Endodermal cell (in vitro differentiated cells): Measurements from ENCODE around the gene NEGR1. TPM values are rescaled to one million over a fixed set of nuclear protein-coding genes. Genes with fewer than 3 reads are reported as not detected.

ENCODE experiments used
- DNase-seq: peaks from one replicate; pipeline ENCODE4 v3.0.0-alpha.2; 2017
- H3K27ac ChIP-seq: 2 replicates; pipeline ENCODE4 v1.5.1; 2013; ENCODE audit warnings: mild to moderate bottlenecking, low read depth, low read length, moderate library complexity
- H3K27me3 ChIP-seq: 2 replicates; pipeline ENCODE4 v1.6.1; 2013; ENCODE audit warnings: mild to moderate bottlenecking, low read length, moderate library complexity; ENCODE audit not compliant: insufficient read depth, control insufficient read depth, poor library complexity, severe bottlenecking
- H3K36me3 ChIP-seq: 2 replicates; pipeline ENCODE4 v1.7.0; 2013; ENCODE audit warnings: mild to moderate bottlenecking, low read length, moderate library complexity; ENCODE audit not compliant: control insufficient read depth, insufficient read depth
- H3K4me1 ChIP-seq: one replicate; pipeline ENCODE4 v1.7.0; 2013; ENCODE audit warnings: low read length; ENCODE audit not compliant: control insufficient read depth, insufficient read depth
- H3K4me3 ChIP-seq: 2 replicates; pipeline ENCODE4 v1.5.1; 2013; ENCODE audit warnings: mild to moderate bottlenecking, low read length, moderate library complexity
- H3K9ac ChIP-seq: 2 replicates; pipeline ENCODE4 v1.6.1; 2013; ENCODE audit warnings: mild to moderate bottlenecking, low read length, moderate library complexity; ENCODE audit not compliant: poor library complexity, severe bottlenecking; ENCODE audit errors: extremely low read depth
- H3K9me3 ChIP-seq: 2 replicates; pipeline ENCODE4 v1.6.1; 2013; ENCODE audit warnings: mild to moderate bottlenecking, low read length, moderate library complexity; ENCODE audit not compliant: control insufficient read depth
- H3K27ac Mint-ChIP-seq: 2 replicates; pipeline ENCODE4 v1.8.0; 2020; ENCODE audit warnings: mixed read lengths
- H3K27me3 Mint-ChIP-seq: 2 replicates; pipeline ENCODE4 v1.8.0; 2021; ENCODE audit warnings: mild to moderate bottlenecking, mixed read lengths; ENCODE audit not compliant: insufficient read depth
- H3K36me3 Mint-ChIP-seq: 2 replicates; pipeline ENCODE4 v1.8.0; 2020; ENCODE audit warnings: low read depth, mixed read lengths
- H3K4me1 Mint-ChIP-seq: 2 replicates; pipeline ENCODE4 v1.8.0; 2020; ENCODE audit warnings: mixed read lengths
- H3K4me3 Mint-ChIP-seq: 2 replicates; pipeline ENCODE4 v1.8.0; 2020; ENCODE audit warnings: mild to moderate bottlenecking, moderate library complexity, mixed read lengths
- H3K9me3 Mint-ChIP-seq: 2 replicates; pipeline ENCODE4 v1.8.0; 2020; ENCODE audit warnings: mild to moderate bottlenecking, mixed read lengths
- WGBS, 2 experiments: methylation state at CpG; one replicate each; pipeline versions ENCODE4 v1.1.5 to v1.1.7; 2013; ENCODE audit warnings: missing lambda C conversion rate in 2 of 2, mixed read lengths in 1 of 2; ENCODE audit not compliant: insufficient coverage in 1 of 2, insufficient read length in 1 of 2; 5-methylcytosine and 5-hydroxymethylcytosine counted together
- total RNA-seq, 2 donors: library from RNA; stranded (reverse); fragmentation: NEBNext Ultra II Directional in 1 of 2; extraction: Animal tissue kit (Norgen Biotek cat#: 25700) in 1 of 2; gene quantifications; 2 replicates in 1 of 2; 3 replicates in 1 of 2; pipeline ENCODE4 v1.2.1, GENCODE V29; 2021
- TF ChIP-seq, protein P1 (sequence below): fragments of 200-600 bp; sonication (generic); conservative IDR thresholded peaks from 2 replicates; pipeline ENCODE4 v1.5.0; 2021; ENCODE audit warnings: antibody characterized with exemption, mild to moderate bottlenecking

Gene NEGR1
- total RNA-seq, 2 donors from 2014 or later: 1.5 to 2.1 TPM

DNA sequence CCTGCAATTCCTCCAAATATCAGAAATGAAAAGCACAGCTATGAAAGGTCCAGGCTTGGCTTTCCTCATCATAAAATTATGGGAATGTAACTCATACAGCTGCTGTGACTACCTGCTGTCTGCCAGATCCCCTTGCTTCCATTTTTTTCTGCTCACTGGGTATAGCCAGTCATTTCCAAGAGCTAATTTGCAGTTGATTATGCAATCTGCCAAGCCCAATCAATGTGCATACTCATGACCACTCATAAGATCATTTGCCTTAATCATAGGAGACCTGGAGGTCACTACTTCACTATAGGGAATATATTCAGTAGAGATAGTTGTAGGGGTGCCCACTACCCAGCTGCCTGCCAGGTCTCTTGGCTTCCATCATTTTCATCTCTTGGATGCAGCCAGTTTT lies 783.8 kb downstream of the NEGR1 start:
- no peaks in the 10 kb centered on the region for H3K36me3 ChIP-seq
- no peak overlapping the region for H3K27ac ChIP-seq
- H3K9me3 Mint-ChIP-seq: no peaks in the 10 kb centered on the region
- no peak overlapping the region for H3K4me3 ChIP-seq
- H3K27me3 Mint-ChIP-seq: no peaks in the 10 kb centered on the region
- H3K27me3 ChIP-seq: no peaks in the 10 kb centered on the region
- no peaks in the 10 kb centered on the region for H3K36me3 Mint-ChIP-seq
- H3K4me3 Mint-ChIP-seq: no peak overlapping the region
- DNase-seq: no peak
- no peak overlapping the region for H3K27ac Mint-ChIP-seq
- H3K9ac ChIP-seq: no peak overlapping the region
- TF ChIP-seq, protein P1, sequence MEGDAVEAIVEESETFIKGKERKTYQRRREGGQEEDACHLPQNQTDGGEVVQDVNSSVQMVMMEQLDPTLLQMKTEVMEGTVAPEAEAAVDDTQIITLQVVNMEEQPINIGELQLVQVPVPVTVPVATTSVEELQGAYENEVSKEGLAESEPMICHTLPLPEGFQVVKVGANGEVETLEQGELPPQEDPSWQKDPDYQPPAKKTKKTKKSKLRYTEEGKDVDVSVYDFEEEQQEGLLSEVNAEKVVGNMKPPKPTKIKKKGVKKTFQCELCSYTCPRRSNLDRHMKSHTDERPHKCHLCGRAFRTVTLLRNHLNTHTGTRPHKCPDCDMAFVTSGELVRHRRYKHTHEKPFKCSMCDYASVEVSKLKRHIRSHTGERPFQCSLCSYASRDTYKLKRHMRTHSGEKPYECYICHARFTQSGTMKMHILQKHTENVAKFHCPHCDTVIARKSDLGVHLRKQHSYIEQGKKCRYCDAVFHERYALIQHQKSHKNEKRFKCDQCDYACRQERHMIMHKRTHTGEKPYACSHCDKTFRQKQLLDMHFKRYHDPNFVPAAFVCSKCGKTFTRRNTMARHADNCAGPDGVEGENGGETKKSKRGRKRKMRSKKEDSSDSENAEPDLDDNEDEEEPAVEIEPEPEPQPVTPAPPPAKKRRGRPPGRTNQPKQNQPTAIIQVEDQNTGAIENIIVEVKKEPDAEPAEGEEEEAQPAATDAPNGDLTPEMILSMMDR: no peak
- H3K4me1 ChIP-seq: no peaks in the 10 kb centered on the region
- H3K9me3 ChIP-seq: no peaks in the 10 kb centered on the region
- no peaks in the 10 kb centered on the region for H3K4me1 Mint-ChIP-seq

DNA sequence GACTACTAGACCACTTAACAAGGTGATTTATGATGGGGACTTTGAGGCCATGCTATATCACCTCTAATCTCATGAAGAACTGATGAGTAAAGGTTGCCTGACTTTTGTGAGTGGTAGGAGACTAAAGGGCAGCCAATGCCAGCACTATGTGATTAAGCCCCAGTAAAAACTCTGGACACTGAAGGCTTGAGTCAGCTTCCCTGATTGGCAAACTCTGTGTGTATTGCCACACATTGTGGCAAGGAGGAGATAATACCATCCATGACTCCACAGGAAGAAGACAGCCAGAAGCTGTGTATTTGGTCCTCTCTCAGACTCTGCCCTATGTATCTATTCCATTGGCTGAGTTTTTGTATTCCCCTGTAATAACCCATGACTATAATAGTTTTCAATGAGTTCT lies 788.2 kb downstream of the NEGR1 start:
- Histone ChIP-seq H3K4me1 (no peaks in the 10 kb centered on the region), H3K9me3 (no peaks in the 10 kb centered on the region), H3K36me3 (no peaks in the 10 kb centered on the region), H3K27ac (no peak overlapping the region), H3K9ac (no peak overlapping the region), H3K27me3 (no peaks in the 10 kb centered on the region), H3K4me3 (no peak overlapping the region)
- Mint-ChIP-seq H3K4me1 (no peaks in the 10 kb centered on the region), H3K9me3 (no peaks in the 10 kb centered on the region), H3K27me3 (no peaks in the 10 kb centered on the region), H3K36me3 (no peaks in the 10 kb centered on the region), H3K27ac (no peak overlapping the region), H3K4me3 (no peak overlapping the region)
- DNase-seq: no peak
- TF ChIP-seq, protein P1: no peak

DNA sequence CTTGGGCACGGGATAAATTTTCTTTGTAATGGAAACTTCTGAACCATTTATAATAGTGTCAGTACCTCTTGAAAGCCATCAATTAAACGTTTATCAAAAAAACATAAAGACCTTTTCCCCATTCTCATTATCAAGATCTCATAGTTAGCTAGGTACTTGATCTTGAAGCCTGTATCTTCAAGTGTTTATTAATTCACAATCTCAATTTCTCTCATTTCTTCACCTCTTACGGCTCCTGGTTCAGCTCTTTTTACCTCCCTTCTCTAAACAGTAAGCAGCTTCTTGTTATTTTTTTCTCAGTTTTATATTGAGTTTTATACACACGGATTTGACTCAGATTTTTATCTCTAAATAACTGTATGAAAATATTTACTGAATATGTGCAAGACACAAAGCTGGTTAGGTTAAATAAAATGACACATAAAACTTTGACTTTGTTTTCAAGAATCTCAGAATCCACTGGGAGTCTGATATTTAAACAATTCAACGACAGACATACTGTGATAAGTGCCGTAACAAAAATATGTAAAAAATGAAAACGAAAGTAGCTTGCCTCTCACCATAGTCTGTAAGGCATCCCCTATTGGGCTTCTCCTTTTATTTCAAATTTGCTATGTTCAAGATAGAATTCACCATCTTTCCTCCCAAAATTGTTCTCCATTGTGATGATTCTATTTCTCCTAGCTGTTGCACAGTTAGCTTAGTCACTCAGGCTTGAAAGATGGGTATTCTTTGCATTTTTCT lies 789.9 kb downstream of the NEGR1 start:
- no peak for DNase-seq
- no peaks in the 10 kb centered on the region for H3K4me1 Mint-ChIP-seq
- no peaks in the 10 kb centered on the region for H3K36me3 Mint-ChIP-seq
- H3K36me3 ChIP-seq: no peaks in the 10 kb centered on the region
- TF ChIP-seq, protein P1: no peak
- 83 to 85% methylated on average over 2 to 6 of the region's 7 CpGs for WGBS, 2 experiments
- no peaks in the 10 kb centered on the region for H3K9me3 ChIP-seq
- no peak overlapping the region for H3K4me3 Mint-ChIP-seq
- H3K9ac ChIP-seq: no peak overlapping the region
- H3K27me3 Mint-ChIP-seq: no peaks in the 10 kb centered on the region
- H3K27me3 ChIP-seq: no peaks in the 10 kb centered on the region
- H3K27ac Mint-ChIP-seq: no peak overlapping the region
- H3K27ac ChIP-seq: no peak overlapping the region
- H3K4me1 ChIP-seq: no peaks in the 10 kb centered on the region
- H3K4me3 ChIP-seq: no peak overlapping the region
- no peaks in the 10 kb centered on the region for H3K9me3 Mint-ChIP-seq
